Cardiac fibroblast (primary cell): ENCODE data around the gene XIRP2.

ENCODE experiments used
- DNase-seq, 2 donors: peaks; one replicate each; pipeline versions ENCODE4 v3.0.0 to v3.0.0-alpha.2; 2010; ENCODE audit warnings: low read depth in 2 of 2
- H3K4me3 ChIP-seq, 2 donors: replicated peaks in 1 of 2; 1 replicate in 1 of 2; 2 replicates in 1 of 2; pipeline ENCODE4 v1.5.1; 2011; ENCODE audit warnings: low read depth in 2 of 2, low read length in 2 of 2, mild to moderate bottlenecking in 2 of 2, moderate library complexity in 1 of 2
- CTCF ChIP-seq: IDR thresholded peaks from one replicate; pipeline ENCODE4 v1.5.1; 2011; ENCODE audit warnings: low read depth, mild to moderate bottlenecking, low read length, inconsistent platforms

XIRP2 gene

GRCh38 chr2:167191588-167191987, 303.3 kb downstream of the XIRP2 start:
- TF ChIP-seq CTCF = no peak
- no peak overlapping the region for H3K4me3 ChIP-seq
- DNase-seq = peak in 1 of 2 donors; percentile 52

DNA sequence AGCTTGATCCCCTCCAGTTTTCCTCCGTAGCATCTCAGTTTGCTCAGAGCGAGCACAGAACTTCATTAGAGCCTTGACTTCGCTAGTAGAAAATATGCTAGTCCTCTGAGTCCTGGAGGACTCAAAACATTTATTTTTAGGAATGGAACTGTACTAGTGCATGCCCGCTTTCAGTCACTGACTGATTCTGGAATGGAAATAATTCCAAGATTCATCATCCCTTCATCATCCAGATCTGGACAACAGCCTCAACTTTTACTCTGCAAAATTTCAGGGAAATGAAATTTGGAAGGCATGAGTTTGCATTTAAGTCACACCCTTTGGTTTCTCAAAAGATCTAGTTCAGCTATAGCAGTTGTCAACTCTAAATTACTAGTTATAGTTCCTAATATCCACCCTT, 304.6 kb downstream of the XIRP2 start:
- H3K4me3 ChIP-seq = no peak overlapping the region
- DNase-seq = peak in 1 of 2 donors; percentile 70
- no peak for TF ChIP-seq CTCF

DNA sequence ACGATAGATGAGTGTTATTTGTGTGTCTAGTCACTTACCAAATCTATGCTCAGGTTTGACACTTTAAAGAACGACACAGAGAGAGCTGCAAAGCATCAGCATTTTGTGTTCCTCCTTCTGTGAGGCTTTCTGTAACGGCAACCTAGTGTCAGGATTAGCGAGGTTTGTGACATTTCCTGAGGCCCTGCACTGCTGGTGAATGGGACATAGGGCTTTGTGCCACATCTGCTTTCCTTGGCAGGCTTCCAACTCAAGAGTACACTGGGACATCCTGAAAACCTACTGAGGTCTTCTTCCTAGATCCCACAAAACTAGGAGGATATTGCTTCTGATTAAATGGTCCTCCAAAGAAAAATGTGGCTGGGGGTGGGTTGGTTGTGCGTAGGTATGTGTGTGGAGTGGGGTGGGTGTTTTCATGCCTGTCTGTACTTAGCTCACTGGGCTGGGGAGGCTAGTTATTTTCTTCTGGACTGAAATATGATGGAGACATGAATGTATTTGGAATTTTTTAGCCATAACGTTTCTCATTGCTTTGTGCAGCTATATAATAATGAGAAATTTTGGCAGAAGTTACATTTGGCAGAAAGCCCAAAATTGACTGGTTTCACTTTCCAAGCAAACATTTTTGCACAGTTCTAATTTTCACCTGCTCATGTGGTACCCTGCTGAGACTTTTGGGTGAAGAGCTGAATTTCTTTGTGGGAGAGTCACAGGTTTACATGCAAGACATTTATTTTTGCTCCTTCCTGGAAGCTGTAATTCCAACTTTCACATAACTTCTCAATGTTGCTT, 308.4 kb downstream of the XIRP2 start:
- no peak overlapping the region for H3K4me3 ChIP-seq
- no peak for TF ChIP-seq CTCF

DNA sequence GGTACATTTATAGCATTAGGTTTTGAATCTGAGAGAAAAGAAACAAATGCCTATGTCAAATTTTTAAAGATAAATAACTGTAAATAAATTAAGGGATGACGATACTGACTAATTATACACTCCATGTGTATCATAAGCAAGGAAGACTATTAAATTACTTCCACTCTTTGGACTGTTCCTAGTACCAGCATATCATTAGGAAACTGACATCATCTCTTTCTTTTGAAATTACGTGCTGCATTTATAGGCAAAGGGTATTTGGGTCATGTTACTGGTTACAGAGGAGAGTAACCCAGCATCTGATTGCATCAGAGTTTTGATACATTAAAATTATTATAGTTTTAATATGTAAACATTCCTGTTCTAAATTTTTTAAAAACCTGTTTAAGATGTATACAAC, 309.7 kb downstream of the XIRP2 start:
- H3K4me3 ChIP-seq = no peak overlapping the region
- TF ChIP-seq CTCF = no peak
- no peak for DNase-seq

More for the DNA sequence above, 308.4 kb downstream of the XIRP2 start:
- peak; percentile 65 to 74 for DNase-seq

DNA sequence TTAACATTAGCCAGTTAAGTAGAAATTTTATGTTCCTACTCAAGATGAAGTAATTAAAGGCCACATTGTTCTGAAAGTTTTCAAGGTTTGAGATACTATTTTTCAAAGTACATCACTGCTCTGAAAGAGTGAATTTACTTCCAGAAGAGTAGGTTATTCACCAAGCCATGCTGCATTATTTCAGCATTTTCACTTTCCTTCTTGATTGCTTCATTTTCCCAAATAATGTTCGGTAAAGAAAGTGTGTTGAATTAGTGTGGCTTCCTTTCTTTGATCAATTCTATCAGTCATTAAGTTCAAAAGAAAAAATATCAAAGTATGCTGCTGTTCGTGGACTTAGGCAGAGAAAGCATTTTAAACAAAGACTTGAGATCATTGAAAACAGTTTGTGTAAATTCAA, 310.3 kb downstream of the XIRP2 start:
- no peak for DNase-seq
- H3K4me3 ChIP-seq = no peak overlapping the region
- no peak for TF ChIP-seq CTCF

DNA sequence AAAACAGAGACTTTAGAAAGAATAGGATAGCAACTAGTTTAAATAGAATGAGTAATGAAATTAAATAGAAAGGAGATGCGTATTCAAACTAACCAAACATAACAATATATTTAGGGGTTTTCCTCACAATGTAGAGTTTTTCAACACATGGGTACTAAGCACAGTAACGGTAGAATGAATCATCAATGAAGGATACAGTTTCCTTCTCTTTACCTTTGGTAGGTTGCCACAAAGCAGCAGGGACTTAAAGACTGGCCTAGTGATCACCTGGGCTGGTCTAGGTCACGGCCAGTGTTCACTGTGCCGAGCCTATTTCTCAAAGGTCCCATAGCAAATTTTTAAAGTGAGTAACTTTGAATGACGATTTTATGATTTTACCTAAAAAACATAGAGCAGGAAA, 311.7 kb downstream of the XIRP2 start:
- DNase-seq = no peak
- no peak for TF ChIP-seq CTCF
- H3K4me3 ChIP-seq = no peak overlapping the region

DNA sequence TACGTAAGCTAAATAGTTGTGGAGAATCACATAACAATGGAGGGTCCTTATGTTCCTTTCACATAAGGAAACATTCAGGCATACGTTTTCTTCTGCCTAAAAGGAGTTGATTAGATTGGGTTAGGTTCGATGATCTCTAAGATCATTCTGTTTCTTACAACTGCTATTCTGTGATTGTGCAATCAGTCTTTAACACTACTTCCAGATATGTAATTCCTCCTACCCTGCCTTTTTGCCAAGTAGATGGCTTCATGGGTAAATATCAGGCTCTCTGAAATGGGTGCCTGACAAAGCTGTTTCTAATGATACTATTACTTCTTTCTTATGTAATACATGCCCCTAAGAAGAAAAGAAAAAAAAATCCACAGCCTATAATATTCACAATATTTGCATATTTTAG, 321.5 kb downstream of the XIRP2 start:
- peak; percentile 46 to 50 for DNase-seq
- no peak for TF ChIP-seq CTCF
- H3K4me3 ChIP-seq = no peak overlapping the region
